Measurements from ENCODE around the gene ABLIM3.

GRCh38 chr5:149166128-149166527, 24.8 kb downstream of the ABLIM3 start:
- no peak for TF ChIP-seq POLR2A (IDR thresholded peaks at IDR 0.05; ENCODE audit: low read length)
- TF ChIP-seq GATA1 (IDR thresholded peaks at IDR 0.05; ENCODE audit: low read depth, low read length) = no peak
